Stomach (tissue), 9 donors: ENCODE data around the gene DDAH1. TPM values are rescaled to one million over a fixed set of nuclear protein-coding genes. Genes with fewer than 3 reads are reported as not detected.

Source experiments
- DNase-seq, 2 donors: peaks; one replicate each; pipeline versions ENCODE4 v3.0.0 to v3.0.0-alpha.2; 2013 to 2019
- H3K27ac ChIP-seq, 5 donors: fragments of 200-600 bp in 4 of 5; sonication (generic) in 4 of 5; one replicate each; pipeline ENCODE4 v1.5.1; 2013 to 2019; ENCODE audit warnings: mild to moderate bottlenecking in 1 of 5, moderate library complexity in 1 of 5
- H3K27me3 ChIP-seq, 3 donors: fragments of 200-600 bp; sonication (generic); one replicate each; pipeline ENCODE4 v1.5.1; 2017 to 2019; ENCODE audit warnings: mixed run types in 1 of 3
- H3K36me3 ChIP-seq, 4 donors: fragments of 200-600 bp; sonication (generic); 1 replicate in 3 of 4; 2 replicates in 1 of 4; pipeline ENCODE4 v1.5.1; 2016 to 2019
- H3K4me1 ChIP-seq, 4 donors: fragments of 200-600 bp; sonication (generic); one replicate each; pipeline ENCODE4 v1.5.1; 2016 to 2019
- H3K4me3 ChIP-seq, 4 donors: fragments of 200-600 bp; sonication (generic) in 3 of 4; one replicate each; pipeline ENCODE4 v1.5.1; 2016 to 2019; ENCODE audit warnings: mild to moderate bottlenecking in 1 of 4
- H3K9me3 ChIP-seq, 4 donors: fragments of 200-600 bp; sonication (generic); one replicate each; pipeline ENCODE4 v1.5.1; 2016 to 2019
- CTCF ChIP-seq, 7 experiments: fragments of 450-650 bp in 4 of 7; fragments of 200-600 bp in 3 of 7; sonication (generic) in 3 of 7; IDR thresholded peaks; one replicate each; pipeline ENCODE4 v1.5.1; 2016 to 2019; ENCODE audit warnings: antibody characterized with exemption in 7 of 7, control low read depth in 2 of 7, mild to moderate bottlenecking in 1 of 7
- EP300 ChIP-seq: sonication (generic); formaldehyde crosslinking; IDR thresholded peaks from one replicate; pipeline ENCODE4 v1.6.1; 2017; ENCODE audit warnings: antibody characterized with exemption
- POLR2A ChIP-seq, 4 donors: fragments of 450-650 bp; IDR thresholded peaks; one replicate each; pipeline ENCODE4 v1.6.1; 2016; ENCODE audit warnings: antibody characterized with exemption in 4 of 4, control low read depth in 2 of 4, mild to moderate bottlenecking in 1 of 4, moderate library complexity in 1 of 4
- POLR2AphosphoS5 ChIP-seq, 3 donors: sonication (generic); formaldehyde crosslinking; IDR thresholded peaks; one replicate each; pipeline ENCODE4 v1.6.1; 2016; ENCODE audit warnings: antibody characterized with exemption in 3 of 3
- WGBS, 5 donors: extraction: QIAGEN DNeasy Blood & Tissue Kit in 3 of 5; methylation state at CpG; one replicate each; pipeline versions ENCODE4 v1.1.5 to v1.1.7; 2013 to 2018; 5-methylcytosine and 5-hydroxymethylcytosine counted together
- intact Hi-C: fragments of 100-400 bp; cut with DNase I; formaldehyde crosslinking; loops from one replicate; pipeline ENCODE4 v1.15.1; 2023; ENCODE audit warnings: low total_unique reads
- polyA plus RNA-seq, 3 donors: library from polyadenylated mRNA; stranded (reverse); fragments of 200-250 nt; gene quantifications; one replicate each; pipeline ENCODE4 v1.2.3, GENCODE V29; 2013
- total RNA-seq, 5 donors: library from RNA; depleted of rRNA; stranded (reverse); fragments of >200 nt; gene quantifications; one replicate each; pipeline versions ENCODE4 v1.1.0 to v1.2.3, GENCODE V29; 2014 to 2016
- donor health status: healthy with polysubstance abuse.
- donor health status: Bipolar disorder and iron deficiency.
- donor health status: healthy.

The DDAH1 gene
- total and polyA plus RNA-seq, 8 donors, result 10.6 to 113 (median 42.3) TPM

- H3K4me1 ChIP-seq, result peaks cover 5 to 43% (median 22%) of the 10 kb centered on the region in 4 donors
- H3K4me3 ChIP-seq, result no peak overlapping the region
- TF ChIP-seq POLR2A (IDR thresholded peaks at IDR 0.05), result no peak
- TF ChIP-seq POLR2AphosphoS5 (IDR thresholded peaks at IDR 0.05), result no peak
- no peak for TF ChIP-seq CTCF (IDR thresholded peaks at IDR 0.05)
- TF ChIP-seq EP300, result no peak
- intact Hi-C loops, result no loop called here
- WGBS, 5 donors, result 84 to 91% (median 88%) methylated on average over 2 of the region's 2 CpGs
- peak overlapping the region in 2 of 5 donors; percentile 36 to 47 for H3K27ac ChIP-seq
- H3K36me3 ChIP-seq, result no peaks in the 10 kb centered on the region
- H3K9me3 ChIP-seq, result no peaks in the 10 kb centered on the region
- no peak for DNase-seq
- H3K27me3 ChIP-seq, result no peaks in the 10 kb centered on the region
These were observed 11.2 kb downstream of the DDAH1 start for GRCh38 chr1:85453640-85454194.

- Histone ChIP-seq H3K9me3 (no peaks in the 10 kb centered on the region), H3K27me3 (no peaks in the 10 kb centered on the region), H3K27ac (peak overlapping the region in 2 of 5 donors; percentile 36 to 47), H3K36me3 (no peaks in the 10 kb centered on the region), H3K4me3 (no peak overlapping the region), H3K4me1 (peaks cover 5 to 46% (median 22%) of the 10 kb centered on the region in 4 donors)
- peak in 1 of 2 donors; percentile 37 for DNase-seq
- no peak for TF ChIP-seq POLR2A (IDR thresholded peaks at IDR 0.05)
- no peak for TF ChIP-seq CTCF (IDR thresholded peaks at IDR 0.05)
- no peak for TF ChIP-seq EP300
- TF ChIP-seq POLR2AphosphoS5 (IDR thresholded peaks at IDR 0.05), result no peak
- intact Hi-C loops, result no loop called here
- WGBS, 5 donors, result 44 to 65% (median 51%) methylated on average over 2 of the region's 2 CpGs
These were observed 12.0 kb downstream of the DDAH1 start for GRCh38 chr1:85452948-85453347.

- WGBS, 5 donors, result 77 to 89% (median 81%) methylated on average over 2 of the region's 2 CpGs
- Histone ChIP-seq H3K27me3 (no peaks in the 10 kb centered on the region), H3K9me3 (no peaks in the 10 kb centered on the region), H3K4me3 (no peak overlapping the region), H3K4me1 (peaks cover 9 to 54% (median 29%) of the 10 kb centered on the region in 4 donors), H3K36me3 (no peaks in the 10 kb centered on the region), H3K27ac (no peak overlapping the region)
- DNase-seq, result no peak
- intact Hi-C loops, result no loop called here
- TF ChIP-seq EP300 (no peak), POLR2AphosphoS5 (IDR thresholded peaks at IDR 0.05) (no peak), CTCF (IDR thresholded peaks at IDR 0.05) (no peak), POLR2A (IDR thresholded peaks at IDR 0.05) (no peak)
These were observed 13.6 kb downstream of the DDAH1 start for GRCh38 chr1:85451236-85451830.

GRCh38 chr1:85450832-85451231, 14.1 kb downstream of the DDAH1 start:
- Histone ChIP-seq H3K27ac (no peak overlapping the region), H3K4me3 (no peak overlapping the region), H3K9me3 (no peaks in the 10 kb centered on the region), H3K4me1 (peaks cover 9 to 54% (median 29%) of the 10 kb centered on the region in 4 donors), H3K36me3 (no peaks in the 10 kb centered on the region), H3K27me3 (no peaks in the 10 kb centered on the region)
- TF ChIP-seq CTCF (IDR thresholded peaks at IDR 0.05), result no peak
- no peak for TF ChIP-seq POLR2AphosphoS5 (IDR thresholded peaks at IDR 0.05)
- no peak for TF ChIP-seq EP300
- no peak for TF ChIP-seq POLR2A (IDR thresholded peaks at IDR 0.05)
- WGBS, 5 donors, result 78 to 98% (median 90%) methylated on average over 2 of the region's 2 CpGs
- intact Hi-C loops, result no loop called here
- DNase-seq, result no peak
